A172 (cell line): ENCODE measurements around the gene GNGT2. TPM values are rescaled to one million over a fixed set of nuclear protein-coding genes. Genes with fewer than 3 reads are reported as not detected.
"Not testable (repeated sequence)": the region's sequence is repeated elsewhere in the genome, so short reads cannot be mapped to it uniquely, and the experiment has no call there.

Experiments used
- DNase-seq: peaks from one replicate; pipeline ENCODE4 v3.0.0-alpha.2; 2015; ENCODE audit warnings: low spot score
- total RNA-seq: library from RNA; depleted of rRNA; stranded (reverse); fragments of >200 nt; shearing (Covaris generic); gene quantifications from 2 replicates; pipeline ENCODE4 v1.2.3, GENCODE V29; 2014

The GNGT2 gene
- total RNA-seq, 1 experiment from 2014 or later = not detected

DNA sequence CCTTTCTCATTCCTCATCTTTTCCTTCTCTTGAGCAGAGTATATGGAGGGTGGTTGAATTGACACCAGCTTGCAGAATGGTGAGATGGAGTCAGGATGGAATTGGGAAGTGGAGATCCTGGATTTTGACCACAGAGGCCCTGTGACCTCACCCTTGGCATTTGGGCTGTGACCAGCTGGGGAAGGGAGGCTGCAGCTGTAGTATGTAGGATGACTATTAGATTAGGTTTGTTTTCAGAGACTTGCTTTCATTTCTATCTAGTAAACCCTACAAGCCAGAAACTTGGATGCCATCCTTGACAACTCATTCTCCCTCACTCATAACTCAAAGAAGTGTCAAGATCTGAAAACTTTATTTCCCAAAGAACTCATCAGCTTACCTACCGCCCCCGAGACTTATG, 5.9 kb downstream of the GNGT2 start:
- DNase-seq = no peak

DNA sequence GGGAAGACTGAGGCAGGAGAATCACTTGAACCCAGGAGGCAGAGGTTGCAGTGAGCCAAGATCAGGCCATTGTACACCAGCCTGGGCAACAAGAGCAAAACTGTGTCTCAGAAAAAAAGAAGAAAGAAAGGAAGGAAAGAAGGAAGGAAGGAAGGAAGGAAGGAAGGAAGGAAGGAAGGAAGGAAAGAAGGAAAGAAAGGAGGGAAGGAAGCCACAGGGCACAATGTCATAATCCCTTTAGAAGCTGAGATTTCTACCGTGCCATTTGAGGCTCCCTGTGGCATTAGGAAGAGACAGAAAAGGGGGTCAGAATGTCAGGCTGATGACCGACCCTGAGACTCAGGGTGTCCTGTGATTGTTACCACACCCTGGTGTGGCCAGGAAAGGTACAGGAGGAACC, 6.6 kb downstream of the GNGT2 start:
- no peak for DNase-seq

DNA sequence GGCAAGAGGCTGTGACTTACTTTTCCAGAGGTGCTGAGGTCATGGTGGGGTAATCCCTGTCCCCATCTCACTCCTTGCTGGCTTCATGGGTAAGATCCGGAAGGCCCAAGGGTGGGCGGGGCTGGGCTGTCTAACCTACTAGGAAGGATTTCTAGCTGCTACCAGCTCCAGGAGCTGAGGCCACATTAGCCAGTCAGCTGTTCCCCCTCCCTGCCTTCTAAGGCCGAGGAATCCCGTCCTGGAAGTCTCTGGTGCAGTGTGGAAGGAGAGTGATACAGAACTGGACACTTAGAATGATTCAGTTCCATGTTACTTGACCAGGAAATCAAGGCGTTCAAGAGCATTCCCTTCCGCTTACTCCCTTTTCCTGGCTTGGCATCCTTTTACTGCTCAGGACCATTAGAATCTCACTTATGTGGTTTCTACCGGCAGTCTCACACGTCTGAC, 8.9 kb downstream of the GNGT2 start:
- no peak for DNase-seq

DNA sequence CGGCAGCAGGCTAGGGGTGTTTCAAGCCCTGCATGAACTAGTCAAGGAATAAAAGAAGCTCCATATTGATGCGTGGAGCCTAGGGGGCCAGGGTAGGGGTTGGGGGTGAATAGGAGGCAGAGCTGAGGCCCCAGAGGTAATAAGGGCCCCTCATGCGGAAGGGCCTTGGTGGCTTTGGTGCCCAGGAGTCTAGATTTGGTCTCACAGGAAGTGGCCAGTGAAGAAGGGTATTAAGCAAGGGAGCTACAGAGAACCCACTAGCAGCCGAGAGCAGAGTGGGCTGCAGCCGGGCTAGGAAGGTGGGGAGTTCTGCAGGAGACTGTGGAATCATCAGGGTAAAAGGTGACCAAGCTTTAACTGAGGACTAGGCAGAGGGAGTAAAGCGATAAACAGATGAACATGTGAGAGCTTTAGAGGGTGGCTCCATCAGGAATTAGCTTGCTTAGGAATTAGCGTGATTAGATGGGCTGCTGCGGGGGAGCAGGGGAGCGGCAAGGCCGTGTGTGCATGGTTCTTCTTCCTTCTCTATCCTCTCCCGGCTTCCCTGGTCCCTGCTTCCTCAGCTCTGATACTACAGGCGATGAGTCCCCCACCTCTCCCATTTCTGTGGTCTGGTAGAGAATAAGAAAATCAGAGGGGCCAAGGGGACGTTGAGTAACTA, 9.8 kb downstream of the GNGT2 start:
- DNase-seq = no peak

DNA sequence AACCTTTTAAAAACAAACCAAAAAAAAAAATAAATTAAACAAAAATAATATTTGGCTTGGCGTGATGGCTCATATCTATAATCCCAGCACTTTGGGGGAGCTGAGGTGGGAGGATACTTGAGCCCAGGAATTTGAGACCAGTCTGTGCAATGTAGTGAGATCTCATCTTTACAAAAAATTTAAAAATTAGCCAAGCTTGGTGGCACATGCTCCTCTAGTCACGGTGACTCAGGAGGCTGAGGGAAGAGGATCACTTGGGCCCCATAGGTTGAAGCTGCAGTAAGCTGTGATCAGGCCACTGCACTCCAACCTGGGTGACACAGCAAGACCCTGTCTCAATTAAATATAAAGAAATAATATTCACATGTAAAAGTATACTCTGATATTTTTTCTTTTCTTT, 12.2 kb downstream of the GNGT2 start:
- no peak for DNase-seq

DNA sequence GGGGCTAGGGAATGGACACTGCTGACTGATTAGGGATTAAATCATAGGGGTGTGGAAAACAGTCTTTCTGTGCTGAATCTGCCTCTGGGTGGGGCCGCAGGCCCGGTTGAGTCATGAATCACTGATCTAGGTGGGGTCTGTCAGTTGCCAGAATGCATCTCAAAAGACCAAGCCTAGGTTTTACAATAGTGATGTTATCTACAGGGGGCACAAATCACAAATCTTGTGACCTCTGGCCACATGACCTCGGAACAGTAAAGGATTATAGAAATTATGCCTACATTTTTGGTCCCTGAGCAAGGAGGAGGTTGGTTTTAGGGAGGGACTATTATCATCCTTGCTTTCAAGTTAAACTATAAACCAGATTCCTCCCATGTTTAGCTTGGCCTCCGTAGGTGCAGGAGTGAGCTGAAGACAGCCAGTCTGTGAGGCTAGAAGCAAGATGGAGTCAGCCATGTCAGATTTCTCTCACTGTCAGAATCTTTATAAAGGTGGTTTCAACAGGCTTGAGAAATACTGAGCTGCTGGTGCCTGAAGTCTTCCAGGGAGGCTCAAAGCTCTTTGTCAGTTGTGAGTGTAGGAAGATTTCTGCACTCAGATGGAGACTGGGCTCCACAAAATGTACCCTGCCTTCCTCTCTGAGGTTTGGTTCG, 12.9 kb downstream of the GNGT2 start:
- peak; percentile 51 for DNase-seq

DNA sequence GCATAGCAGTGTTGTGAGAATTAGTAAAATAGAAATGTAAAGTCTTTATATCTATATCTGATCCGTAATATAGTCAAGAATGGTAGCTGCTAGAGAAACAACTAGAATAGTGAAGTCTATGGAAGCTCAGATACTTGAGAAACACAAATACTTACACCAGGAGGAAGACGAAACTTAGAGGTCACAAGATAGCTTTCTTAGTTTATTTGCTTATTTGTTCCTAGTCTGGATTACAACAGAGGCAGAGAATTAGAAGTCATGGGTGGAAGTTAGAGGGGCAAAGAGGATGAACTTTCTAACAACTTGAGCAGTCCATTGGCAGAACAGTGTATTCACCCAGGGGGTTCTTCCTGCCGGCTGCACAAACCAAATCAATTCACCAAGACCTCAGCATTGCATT, 13.9 kb downstream of the GNGT2 start:
- no peak for DNase-seq

DNA sequence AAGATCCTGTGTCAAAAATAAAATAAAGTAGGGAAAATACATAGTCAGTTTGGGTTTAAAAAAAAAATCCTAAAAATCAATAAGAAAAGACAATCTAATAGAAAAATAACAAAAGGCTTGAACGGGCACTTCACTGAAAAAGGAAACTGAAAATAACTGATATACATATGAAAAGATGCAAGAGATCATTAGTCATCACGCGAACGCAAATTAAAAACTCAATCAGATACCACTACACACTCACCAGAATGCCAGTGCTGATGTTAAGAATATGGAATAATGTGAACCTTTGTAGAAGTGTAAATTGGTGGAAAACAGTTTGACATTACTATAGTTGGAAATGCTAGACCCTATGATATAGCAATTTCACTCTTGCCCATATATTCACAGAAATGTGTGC, 14.6 kb downstream of the GNGT2 start:
- DNase-seq = no peak

DNA sequence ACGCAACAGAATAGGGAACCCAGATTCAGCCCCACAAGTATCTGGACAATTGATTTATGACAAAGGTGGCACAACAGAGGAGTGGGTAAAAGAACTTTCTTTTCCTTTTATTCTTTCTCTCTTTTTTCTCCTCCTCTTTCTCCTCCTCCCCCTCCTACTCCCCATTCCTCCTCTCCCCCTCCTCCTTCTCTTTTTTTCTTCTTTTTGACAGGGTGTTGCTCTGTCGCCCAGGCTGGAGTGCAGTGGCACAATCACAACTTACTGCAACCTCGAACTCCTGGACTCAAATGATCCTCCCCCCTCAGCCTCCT, 16.1 kb downstream of the GNGT2 start:
- DNase-seq = no peak

DNA sequence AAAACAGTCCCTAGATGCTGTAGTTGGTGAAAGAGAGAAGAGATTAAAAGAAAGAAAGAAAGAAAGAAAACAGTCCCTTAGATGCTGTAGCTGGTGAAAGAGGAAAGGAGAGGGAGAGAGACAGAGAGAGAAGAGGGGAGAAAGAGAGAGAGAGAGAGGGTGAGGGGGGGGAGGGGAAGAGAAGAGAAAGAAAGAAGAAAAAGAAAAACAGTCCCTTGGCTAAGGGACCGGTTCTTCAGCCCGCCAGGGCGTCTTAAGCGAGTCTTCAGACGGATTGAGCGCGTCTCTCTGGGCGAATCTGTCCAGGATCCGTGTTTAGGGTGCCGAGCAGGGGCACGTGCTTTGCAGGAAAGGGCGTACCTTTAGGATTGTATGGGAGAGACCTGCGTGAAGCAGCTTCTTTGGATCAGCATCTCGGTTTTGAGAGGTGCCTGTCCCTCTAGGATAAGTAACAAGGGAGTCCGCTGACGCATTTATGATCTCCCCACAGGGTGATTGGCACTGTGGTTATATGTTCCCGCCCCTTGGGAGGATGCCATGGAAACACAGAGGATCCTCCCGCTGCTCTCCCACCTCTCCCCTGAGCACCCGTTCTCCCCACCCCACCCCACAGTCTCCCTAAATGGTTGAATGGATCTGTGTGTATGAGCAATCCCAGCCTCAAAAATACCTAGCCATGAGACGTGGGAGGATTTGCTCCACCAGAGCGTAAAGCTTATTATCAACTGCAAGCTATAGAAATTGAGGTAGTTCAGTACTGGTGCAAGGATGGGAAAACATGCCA, 16.7 kb downstream of the GNGT2 start:
- DNase-seq = peak; percentile 57

DNA sequence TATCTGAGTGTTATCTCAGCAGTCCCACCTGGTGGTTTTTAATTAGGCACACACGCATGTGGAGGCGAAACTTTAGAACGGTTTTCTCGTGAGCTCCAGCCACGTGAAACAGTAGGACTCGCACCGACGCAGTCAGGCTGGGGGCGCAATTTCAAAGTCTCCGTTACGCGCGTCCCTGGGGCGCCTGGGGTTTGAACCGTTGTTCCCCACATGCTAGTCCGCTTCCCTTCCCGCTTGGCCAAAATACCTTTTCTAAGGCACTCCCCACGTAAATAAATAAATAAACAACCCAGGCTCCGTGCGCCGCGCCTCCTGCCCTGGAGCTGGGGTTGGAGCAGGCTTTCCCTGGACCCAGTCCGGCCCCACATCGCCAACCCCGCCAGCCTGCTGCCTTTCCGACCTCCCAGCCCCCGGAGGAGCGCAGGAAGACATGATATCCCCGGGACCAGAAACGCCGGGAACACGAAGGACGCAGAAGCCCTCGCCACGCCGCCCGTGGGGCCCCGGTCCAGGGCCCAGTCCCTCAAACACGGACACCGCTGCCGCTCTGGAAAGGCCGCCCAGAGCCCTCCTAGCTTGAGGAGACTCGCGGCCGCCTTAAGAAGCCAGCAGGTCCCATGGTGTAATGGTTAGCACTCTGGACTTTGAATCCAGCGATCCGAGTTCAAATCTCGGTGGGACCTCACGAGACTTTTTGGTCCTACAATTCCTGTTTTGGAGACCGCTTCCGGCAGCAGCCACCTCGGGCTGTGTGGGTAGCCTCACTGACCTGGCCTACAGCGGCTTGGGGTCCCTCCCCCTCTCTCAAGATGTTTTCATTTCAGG, 18.2 kb downstream of the GNGT2 start:
- DNase-seq = peak; percentile 91

DNA sequence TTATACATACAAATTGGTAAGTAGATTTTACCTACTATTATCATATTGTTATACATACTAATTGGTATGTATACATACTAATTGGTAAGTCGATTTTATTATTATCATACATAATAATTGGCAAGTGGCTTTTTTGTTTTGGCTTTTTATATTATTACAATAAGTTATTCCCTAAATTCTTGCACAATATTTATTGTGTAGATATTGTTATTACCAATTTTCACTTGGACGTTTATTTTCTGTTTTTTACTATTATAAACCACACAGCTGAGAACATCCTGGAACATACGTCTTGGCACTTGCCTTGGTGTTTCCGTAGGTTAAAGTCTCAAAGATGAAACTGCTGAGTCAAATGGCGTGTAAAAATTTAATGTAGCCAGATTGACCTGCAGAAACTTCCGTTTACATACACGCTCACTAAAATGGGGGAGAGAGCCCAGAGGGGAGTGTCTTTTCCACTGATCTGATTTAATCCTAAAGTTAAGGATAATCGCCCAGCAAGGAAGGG, 18.9 kb downstream of the GNGT2 start:
- DNase-seq = no peak

DNA sequence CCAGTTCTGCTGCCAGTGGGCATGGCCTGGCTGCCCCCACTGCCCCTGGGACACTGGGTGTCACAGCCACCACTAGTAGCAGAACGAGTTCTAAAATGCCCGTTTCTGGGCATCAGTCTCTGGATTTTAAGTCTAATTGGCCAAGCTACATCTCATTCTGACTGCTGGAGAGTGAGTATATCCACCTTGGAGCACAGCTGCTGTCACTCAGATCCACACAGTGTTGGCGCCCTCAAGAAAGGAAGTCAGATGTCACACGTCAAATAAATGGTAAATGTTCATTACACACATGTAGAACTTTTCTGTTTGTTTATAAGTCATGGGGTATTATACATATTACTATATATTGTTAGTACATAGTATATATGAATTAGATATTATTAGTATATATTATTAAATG, 19.4 kb downstream of the GNGT2 start:
- no peak for DNase-seq

DNA sequence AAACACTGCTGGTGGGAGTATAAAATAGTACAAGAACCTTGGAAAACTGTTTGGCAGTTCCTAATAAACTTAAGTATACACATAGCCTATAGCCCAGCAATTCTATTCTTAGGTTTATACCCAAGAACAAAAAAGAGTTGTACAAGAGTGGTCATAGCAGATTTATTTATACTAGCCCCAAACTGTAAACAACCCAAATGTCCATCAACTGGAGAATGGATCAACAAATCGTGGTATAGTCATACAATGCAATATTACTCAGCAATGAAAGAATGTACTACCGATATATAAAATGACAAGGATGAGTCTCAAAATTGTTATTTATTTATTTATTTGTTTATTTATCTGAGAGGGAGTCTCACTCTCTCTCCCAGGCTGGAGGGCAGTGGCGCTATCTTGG, 23.1 kb downstream of the GNGT2 start:
- no peak for DNase-seq

DNA sequence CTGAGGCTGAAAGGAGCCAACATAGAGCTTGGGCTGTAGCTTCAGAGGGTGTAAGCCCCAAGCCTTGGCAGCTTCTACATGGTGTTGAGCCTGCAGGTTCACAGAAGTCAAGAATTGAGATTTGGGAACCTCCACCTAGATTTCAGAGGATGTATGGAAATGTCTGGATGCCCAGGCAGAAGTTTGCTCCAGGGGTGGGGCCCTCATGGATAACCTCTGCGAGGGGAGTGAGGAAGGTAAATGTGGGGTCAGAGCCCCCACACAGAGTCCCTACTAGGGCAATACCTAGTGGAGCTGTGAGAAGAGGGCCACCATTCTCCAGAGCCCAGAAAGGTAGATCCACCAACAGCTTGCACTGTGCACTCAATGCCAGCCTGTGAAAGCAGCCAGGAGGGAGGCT, 25.0 kb downstream of the GNGT2 start:
- not testable (repeated sequence) for DNase-seq

DNA sequence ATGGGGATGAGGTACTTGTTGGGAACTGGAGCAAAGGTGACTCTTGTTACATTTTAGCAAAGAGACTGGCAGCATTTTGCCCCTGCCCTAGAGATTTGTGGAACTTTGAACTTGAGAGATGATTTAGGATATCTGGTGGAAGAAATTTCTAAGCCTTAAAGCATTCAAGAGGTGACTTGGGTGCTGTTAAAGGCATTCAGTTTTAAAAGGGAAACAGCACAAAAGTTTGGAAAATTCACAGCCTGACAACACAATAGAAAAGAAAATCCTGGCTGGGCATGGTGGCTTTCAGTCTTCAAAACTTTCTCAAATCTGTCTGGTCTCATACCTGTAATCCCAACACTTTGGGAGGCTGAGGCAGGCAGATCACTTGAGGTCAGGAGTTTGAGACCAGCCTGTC, 25.9 kb downstream of the GNGT2 start:
- not testable (repeated sequence) for DNase-seq

DNA sequence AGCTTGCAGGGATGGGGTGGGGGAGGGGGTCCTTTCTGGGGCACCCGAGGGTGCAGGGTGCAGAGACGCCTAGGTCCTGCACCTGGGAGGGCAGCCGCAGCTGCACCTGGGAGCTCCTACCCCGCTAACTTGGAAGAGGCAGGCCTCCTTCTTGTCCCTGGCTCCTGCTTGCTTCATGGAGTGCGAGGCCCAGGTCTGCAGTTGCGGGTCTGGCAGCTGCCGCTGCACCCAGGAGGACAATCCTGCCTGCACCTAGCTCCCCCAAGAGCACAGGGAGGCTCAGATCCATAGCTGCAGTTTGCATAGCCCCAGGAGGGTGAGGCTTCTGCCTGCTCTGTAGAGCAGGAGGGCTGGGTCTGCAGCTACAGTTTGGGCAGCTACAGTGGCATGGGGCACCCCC, 26.6 kb downstream of the GNGT2 start:
- DNase-seq = no peak

DNA sequence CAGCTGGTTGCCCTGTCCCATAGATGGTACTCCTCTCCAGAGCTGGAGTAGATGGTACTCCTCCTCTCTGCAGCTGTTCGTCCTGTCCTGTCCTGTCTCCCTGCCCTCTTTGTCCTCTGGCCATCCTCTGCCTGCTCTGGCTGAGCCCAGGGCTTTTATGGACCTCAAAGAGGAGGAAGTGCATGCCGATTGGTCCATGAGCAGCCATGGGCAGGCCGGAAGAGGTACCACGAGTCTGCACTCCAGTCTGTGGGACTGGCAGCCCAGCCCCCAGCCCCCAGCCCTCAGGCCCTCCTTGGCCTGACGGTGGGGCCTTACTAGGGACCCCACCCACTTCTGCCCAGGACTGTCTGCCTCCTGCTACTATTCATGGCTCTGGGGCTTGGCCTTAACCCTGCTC, 27.0 kb downstream of the GNGT2 start:
- DNase-seq = no peak

DNA sequence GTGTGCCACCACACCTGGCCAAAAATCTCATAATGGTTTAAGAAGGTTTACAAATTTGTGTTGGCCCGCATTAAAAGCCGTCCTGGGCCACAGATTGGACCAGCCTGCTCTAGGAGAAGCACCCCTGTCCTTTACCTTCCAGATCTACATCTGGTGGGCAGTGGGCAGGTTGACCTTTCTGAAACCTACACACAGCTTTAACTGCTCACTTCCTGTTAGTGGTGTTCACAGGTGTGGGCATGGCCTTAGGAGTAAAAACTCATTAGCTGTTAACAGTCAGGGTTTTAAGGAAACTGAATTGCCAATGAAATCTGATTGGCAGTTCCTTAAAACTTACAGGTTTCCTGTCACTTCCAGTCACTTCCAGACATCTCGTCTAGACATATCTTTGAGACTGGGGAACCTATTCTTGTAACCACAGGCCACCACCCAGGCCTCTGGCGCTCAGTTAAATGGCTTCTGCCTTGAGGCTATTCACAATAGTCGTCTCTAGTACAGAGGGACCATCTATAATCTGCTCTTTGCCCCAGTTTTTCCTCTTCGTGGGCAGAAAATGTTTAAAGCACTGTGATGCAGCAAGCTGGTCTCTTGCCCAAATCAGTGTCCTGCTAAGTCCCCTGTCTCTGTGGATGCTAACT, 29.3 kb downstream of the GNGT2 start:
- no peak for DNase-seq

DNA sequence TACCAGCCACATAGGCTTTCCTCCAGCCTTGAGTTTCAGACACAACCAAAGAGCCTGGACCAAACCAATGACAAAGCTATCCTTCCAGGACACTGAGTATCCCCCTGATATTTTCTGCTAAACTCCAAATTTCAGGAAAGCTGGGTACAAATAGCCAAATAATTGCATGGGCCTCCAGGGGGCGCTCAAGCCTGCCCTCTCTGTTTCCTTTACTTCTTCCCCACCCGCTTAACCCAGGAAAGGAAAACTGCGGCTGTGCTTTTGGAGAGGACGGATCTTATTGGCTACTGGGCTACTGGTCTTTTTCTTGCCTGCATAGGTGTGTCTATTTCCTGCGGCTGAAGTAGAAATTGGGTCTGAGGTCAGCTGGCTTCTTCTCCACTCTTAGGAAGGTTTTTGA, 30.1 kb downstream of the GNGT2 start:
- DNase-seq = peak; percentile 60

DNA sequence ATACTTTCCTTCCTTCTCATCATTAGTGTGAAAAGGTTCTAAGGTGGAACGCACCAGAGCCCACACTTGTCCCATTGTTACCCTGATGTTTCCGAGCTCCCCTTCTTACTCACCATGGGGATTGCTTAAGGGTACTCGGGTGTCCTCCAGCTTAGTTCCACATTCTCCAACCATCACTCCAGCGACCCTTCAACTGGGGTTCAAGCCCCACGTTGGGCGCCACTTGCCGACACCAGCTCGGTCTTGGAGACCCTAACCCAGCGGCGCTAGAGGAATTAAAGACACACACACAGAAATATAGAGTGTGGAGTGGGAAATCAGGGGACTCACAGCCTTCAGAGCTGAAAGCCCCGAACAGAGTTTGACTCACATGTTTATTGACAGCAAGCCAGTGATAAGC, 34.4 kb downstream of the GNGT2 start:
- DNase-seq = not testable (repeated sequence)

DNA sequence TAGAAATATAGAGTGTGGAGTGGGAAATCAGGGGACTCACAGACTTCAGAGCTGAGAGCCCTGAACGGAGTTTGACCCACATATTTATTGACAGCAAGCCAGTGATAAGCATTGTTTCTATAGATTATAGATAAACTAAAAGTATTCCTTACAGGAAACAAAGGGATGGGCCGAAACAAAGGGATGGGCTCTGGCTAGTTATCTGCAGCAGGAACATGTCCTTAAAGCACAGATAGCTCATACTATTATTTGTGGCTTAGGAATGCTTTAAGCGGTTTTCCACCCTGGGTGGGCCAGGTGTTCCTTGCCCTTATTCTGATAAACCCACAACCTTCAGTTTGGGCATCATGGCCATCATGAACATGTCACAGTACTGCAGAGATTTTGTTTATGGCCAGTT, 39.7 kb downstream of the GNGT2 start:
- DNase-seq = not testable (repeated sequence)
